GM12864 (cell line): ENCODE data around the gene DHX35.

Experiments
- DNase-seq: peaks from one replicate; pipeline ENCODE4 v3.0.0-alpha.2; 2011; ENCODE audit warnings: low read depth
- H3K4me3 ChIP-seq: 2 replicates; pipeline ENCODE4 v1.5.1; 2011; ENCODE audit warnings: mild to moderate bottlenecking, low read depth, low read length, control low read depth
- CTCF ChIP-seq: IDR thresholded peaks from 2 replicates; pipeline ENCODE4 v1.5.1; 2011; ENCODE audit warnings: low read depth, mild to moderate bottlenecking, moderate library complexity, low read length, control low read depth, inconsistent platforms; ENCODE audit errors: missing control alignments

Gene DHX35

GRCh38 chr20:38961530-38962043 is 557 bp upstream of the DHX35 start:
- TF ChIP-seq CTCF: no peak
- H3K4me3 ChIP-seq: peak overlapping the region; percentile 82
- DNase-seq: no peak

GRCh38 chr20:38962928-38963401 is 821 bp downstream of the DHX35 start:
- H3K4me3 ChIP-seq: peak overlapping the region; percentile 82
- DNase-seq: no peak
- TF ChIP-seq CTCF: no peak

DNA sequence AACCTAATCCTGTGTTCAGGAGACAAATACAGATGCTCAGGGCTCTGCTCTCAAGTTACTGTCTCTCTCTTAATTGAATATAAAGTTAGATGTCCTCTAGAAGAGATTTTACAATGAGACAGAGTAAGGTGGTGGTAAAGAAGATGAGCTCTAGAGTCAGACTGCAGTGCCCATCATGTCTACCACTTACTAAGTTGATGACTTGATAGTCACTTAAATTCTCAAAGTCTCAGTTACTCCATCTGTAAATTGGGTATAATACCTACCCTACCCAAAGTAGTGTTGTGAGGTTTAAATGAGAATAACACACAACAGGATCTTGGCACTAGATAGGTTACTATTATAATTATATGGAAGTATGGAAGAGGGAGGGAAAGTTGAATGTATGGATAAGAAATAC is 1.6 kb downstream of the DHX35 start:
- TF ChIP-seq CTCF: no peak
- no peak for DNase-seq
- H3K4me3 ChIP-seq: no peak overlapping the region; the same call in 1 of the 2 replicates

- no peak overlapping the region for H3K4me3 ChIP-seq
- DNase-seq: no peak
- no peak for TF ChIP-seq CTCF
Observed at GRCh38 chr20:38965264-38965663, 3.1 kb downstream of the DHX35 start.

GRCh38 chr20:38968090-38968489 is 5.9 kb downstream of the DHX35 start:
- no peak for DNase-seq
- no peak overlapping the region for H3K4me3 ChIP-seq
- no peak for TF ChIP-seq CTCF

DNA sequence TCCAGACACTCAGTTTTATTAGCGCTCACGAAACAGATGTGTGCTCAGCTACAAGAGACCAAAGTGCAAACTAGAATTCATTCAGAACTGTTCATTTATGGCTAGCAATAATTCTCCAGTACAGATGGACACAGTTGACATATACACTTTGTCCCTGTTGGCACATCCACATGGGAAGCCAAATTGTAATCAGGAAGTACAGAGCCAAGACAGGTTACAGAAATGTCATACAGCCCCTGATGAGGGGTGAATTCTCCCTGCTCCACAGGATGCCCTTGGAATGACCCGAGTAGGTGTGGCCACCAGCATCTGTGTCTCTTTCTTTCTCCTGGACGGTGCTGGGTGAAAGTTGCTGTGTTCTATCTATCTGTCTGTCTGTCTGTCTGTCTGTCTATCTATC is 7.6 kb downstream of the DHX35 start:
- no peak for DNase-seq
- no peak for TF ChIP-seq CTCF

GRCh38 chr20:38970302-38970701 is 8.2 kb downstream of the DHX35 start:
- H3K4me3 ChIP-seq: no peak overlapping the region
- no peak for DNase-seq
- TF ChIP-seq CTCF: no peak

More for the DNA sequence above, 7.6 kb downstream of the DHX35 start:
- H3K4me3 ChIP-seq: no peak overlapping the region
